Stimulated activated CD8-positive, alpha-beta memory T cell treated with anti-CD3 and anti-CD28 coated beads, Interleukin-12 subunit alpha, Interleukin-12 subunit beta, amount 100 ng/mL, for 24 hours (primary cell): ENCODE measurements around the gene C21orf91.

Experiments used
- DNase-seq: peaks from one replicate; pipeline ENCODE4 v3.0.0-alpha.2; 2020; ENCODE audit errors: extremely low read depth

The C21orf91 gene

GRCh38 chr21:17819114-17819876 lies at the start of gene C21orf91:
Gene C21orf91, minus strand, starts transcription at chr21:17819356. Its CDS starts 1,038 bp downstream, at chr21:17818318.
- peak; percentile 76 for DNase-seq

GRCh38 chr21:17866590-17866989 lies 47.4 kb upstream of the C21orf91 start:
- no peak for DNase-seq

GRCh38 chr21:17859661-17860060 lies 40.5 kb upstream of the C21orf91 start:
- no peak for DNase-seq

GRCh38 chr21:17858747-17859146 lies 39.6 kb upstream of the C21orf91 start:
- DNase-seq, result no peak

GRCh38 chr21:17854745-17855144 lies 35.6 kb upstream of the C21orf91 start:
- no peak for DNase-seq

- no peak for DNase-seq
Measured at GRCh38 chr21:17853393-17854275, 34.5 kb upstream of the C21orf91 start.

- DNase-seq, result no peak
Measured at GRCh38 chr21:17848228-17848627, 29.1 kb upstream of the C21orf91 start.

GRCh38 chr21:17841103-17841502 lies 21.9 kb upstream of the C21orf91 start:
- no peak for DNase-seq

GRCh38 chr21:17834639-17835354 lies 15.6 kb upstream of the C21orf91 start:
- DNase-seq, result no peak

- DNase-seq, result no peak
Measured at GRCh38 chr21:17829472-17829871, 10.3 kb upstream of the C21orf91 start.

- DNase-seq, result no peak
Measured at GRCh38 chr21:17828223-17828622, 9.1 kb upstream of the C21orf91 start.

GRCh38 chr21:17823846-17824245 lies 4.7 kb upstream of the C21orf91 start:
- DNase-seq, result no peak

GRCh38 chr21:17821121-17821520 lies 2.0 kb upstream of the C21orf91 start:
- no peak for DNase-seq

GRCh38 chr21:17819877-17820229 lies 697 bp upstream of the C21orf91 start:
- DNase-seq, result no peak

GRCh38 chr21:17818186-17819113 lies 706 bp downstream of the C21orf91 start:
- DNase-seq, result no peak

GRCh38 chr21:17813353-17813752 lies 5.8 kb downstream of the C21orf91 start:
- no peak for DNase-seq

GRCh38 chr21:17805966-17806365 lies 13.2 kb downstream of the C21orf91 start:
- no peak for DNase-seq

- no peak for DNase-seq
Measured at GRCh38 chr21:17803536-17803935, 15.6 kb downstream of the C21orf91 start.

GRCh38 chr21:17802572-17802971 lies 16.6 kb downstream of the C21orf91 start:
- no peak for DNase-seq

GRCh38 chr21:17799414-17800164 lies 19.6 kb downstream of the C21orf91 start:
- DNase-seq, result no peak
